CMK (cell line): ENCODE results near the gene PTPRA.
"Not testable (repeated sequence)": the region's sequence is repeated elsewhere in the genome, so short reads cannot be mapped to it uniquely, and the experiment has no call there.

Experiments
- DNase-seq: peaks from one replicate; pipeline ENCODE4 v3.0.0-alpha.2; 2010; ENCODE audit warnings: low read depth

The PTPRA gene

GRCh38 chr20:3044336-3044965, 171.2 kb downstream of the PTPRA start:
- no peak for DNase-seq

GRCh38 chr20:3045042-3045815, 171.9 kb downstream of the PTPRA start:
- DNase-seq, result no peak

GRCh38 chr20:3045816-3046676, 172.8 kb downstream of the PTPRA start, which contains the start of gene MRPS26:
Gene MRPS26, plus strand, starts transcription at chr20:3046052. Its CDS starts 17 bp downstream, at chr20:3046069.
- DNase-seq, result peak; percentile 79

GRCh38 chr20:3046677-3047462, 173.6 kb downstream of the PTPRA start:
- DNase-seq, result no peak

GRCh38 chr20:3047486-3048419, 174.5 kb downstream of the PTPRA start:
- DNase-seq, result no peak

GRCh38 chr20:3051385-3052019, 178.2 kb downstream of the PTPRA start:
- no peak for DNase-seq

GRCh38 chr20:3059489-3059888, 186.2 kb downstream of the PTPRA start:
- no peak for DNase-seq

- DNase-seq, result not testable (repeated sequence)
Observed at GRCh38 chr20:3064119-3064518, 190.8 kb downstream of the PTPRA start.

- DNase-seq, result no peak
Observed at GRCh38 chr20:3067139-3068014, 194.1 kb downstream of the PTPRA start.

GRCh38 chr20:3068075-3068474, 194.8 kb downstream of the PTPRA start:
- no peak for DNase-seq

GRCh38 chr20:3068986-3069900, 196.0 kb downstream of the PTPRA start:
- no peak for DNase-seq

- DNase-seq, result no peak
Observed at GRCh38 chr20:3070725-3071124, 197.4 kb downstream of the PTPRA start.

GRCh38 chr20:3071266-3071609, 198.0 kb downstream of the PTPRA start:
- DNase-seq, result no peak

- DNase-seq, result no peak
Observed at GRCh38 chr20:3071610-3072529, 198.6 kb downstream of the PTPRA start, which contains the start of gene OXT. Gene OXT, plus strand, starts transcription at chr20:3071620. Its CDS starts 36 bp downstream, at chr20:3071656.

GRCh38 chr20:3072530-3073250, 199.4 kb downstream of the PTPRA start:
- DNase-seq, result no peak

- DNase-seq, result not testable (repeated sequence)
Observed at GRCh38 chr20:3073251-3073643, 200.0 kb downstream of the PTPRA start.
